ENCODE data around the gene SPTBN2.
A peak's percentile ranks its signal among the peaks of the same experiment; 100 is the strongest.
"Not testable (repeated sequence)": the region's sequence is repeated elsewhere in the genome, so short reads cannot be mapped to it uniquely, and the experiment has no call there.

SPTBN2 gene

DNA sequence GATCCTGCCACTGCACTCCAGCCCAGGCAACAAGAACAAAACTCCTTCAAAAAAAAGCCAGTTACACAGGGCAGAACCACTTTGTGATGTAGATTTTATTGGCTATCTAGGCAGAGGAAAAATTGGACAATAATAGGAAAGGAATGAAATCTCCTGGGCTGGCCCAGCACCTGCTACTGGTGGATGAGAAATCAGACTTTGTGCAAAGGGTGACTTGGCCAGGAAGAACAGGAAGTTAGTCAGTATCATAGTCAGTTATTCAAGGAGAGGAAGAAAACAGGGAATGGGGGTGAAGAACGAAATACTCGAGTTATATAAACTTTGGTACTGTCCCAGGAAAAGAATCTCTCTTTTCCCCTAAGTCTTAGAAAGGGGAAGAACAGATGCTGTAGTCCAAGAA lies 11.0 kb upstream of the SPTBN2 start:
- Histone ChIP-seq H3K27ac (no peak overlapping the region), H3K4me3 (no peak overlapping the region)
- no peak for DNase-seq (ENCODE audit: low spot score)
- TF ChIP-seq, protein P1, sequence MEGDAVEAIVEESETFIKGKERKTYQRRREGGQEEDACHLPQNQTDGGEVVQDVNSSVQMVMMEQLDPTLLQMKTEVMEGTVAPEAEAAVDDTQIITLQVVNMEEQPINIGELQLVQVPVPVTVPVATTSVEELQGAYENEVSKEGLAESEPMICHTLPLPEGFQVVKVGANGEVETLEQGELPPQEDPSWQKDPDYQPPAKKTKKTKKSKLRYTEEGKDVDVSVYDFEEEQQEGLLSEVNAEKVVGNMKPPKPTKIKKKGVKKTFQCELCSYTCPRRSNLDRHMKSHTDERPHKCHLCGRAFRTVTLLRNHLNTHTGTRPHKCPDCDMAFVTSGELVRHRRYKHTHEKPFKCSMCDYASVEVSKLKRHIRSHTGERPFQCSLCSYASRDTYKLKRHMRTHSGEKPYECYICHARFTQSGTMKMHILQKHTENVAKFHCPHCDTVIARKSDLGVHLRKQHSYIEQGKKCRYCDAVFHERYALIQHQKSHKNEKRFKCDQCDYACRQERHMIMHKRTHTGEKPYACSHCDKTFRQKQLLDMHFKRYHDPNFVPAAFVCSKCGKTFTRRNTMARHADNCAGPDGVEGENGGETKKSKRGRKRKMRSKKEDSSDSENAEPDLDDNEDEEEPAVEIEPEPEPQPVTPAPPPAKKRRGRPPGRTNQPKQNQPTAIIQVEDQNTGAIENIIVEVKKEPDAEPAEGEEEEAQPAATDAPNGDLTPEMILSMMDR (IDR thresholded peaks at IDR 0.05): no peak

- no peak overlapping the region for H3K27ac ChIP-seq
Measured at GRCh38 chr11:66734215-66734614, 5.2 kb upstream of the SPTBN2 start.

DNA sequence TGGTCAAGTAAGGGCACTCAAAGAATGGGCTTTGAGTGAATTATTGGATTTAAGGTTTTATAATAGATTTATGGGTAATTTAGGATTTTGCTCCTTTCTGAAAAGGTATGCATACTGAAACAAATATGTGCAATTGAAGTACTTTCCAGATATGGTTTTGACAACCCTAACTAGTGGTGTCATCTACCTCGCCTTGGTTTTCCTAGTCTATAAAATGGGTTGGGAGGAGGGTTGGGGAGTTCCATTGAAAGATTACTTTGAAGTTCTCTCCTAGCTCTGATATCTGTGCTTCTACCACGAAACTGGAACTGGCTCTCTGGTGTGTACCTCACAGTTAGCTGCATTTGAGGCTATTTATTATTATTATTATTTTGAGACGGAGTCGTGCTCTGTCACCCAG lies 431 bp upstream of the SPTBN2 start:
- no peak overlapping the region for H3K27ac ChIP-seq
- no peak for DNase-seq (ENCODE audit: low spot score)
- H3K4me3 ChIP-seq: no peak overlapping the region
- TF ChIP-seq, protein P1 (IDR thresholded peaks at IDR 0.05): no peak

More at GRCh38 chr11:66734215-66734614, 5.2 kb upstream of the SPTBN2 start:
- peak; percentile 2 for DNase-seq (ENCODE audit: low spot score)
- H3K4me3 ChIP-seq: no peak overlapping the region
- TF ChIP-seq, protein P1 (IDR thresholded peaks at IDR 0.05): no peak

GRCh38 chr11:66728038-66728692 lies 851 bp downstream of the SPTBN2 start:
- TF ChIP-seq, protein P1 (IDR thresholded peaks at IDR 0.05): no peak
- Histone ChIP-seq H3K27ac (no peak overlapping the region), H3K4me3 (peak overlapping the region; percentile 79)
- no peak for DNase-seq (ENCODE audit: low spot score)

- no peak for DNase-seq (ENCODE audit: low spot score)
- peak overlapping the region; percentile 79 for H3K4me3 ChIP-seq
- TF ChIP-seq, protein P1 (IDR thresholded peaks at IDR 0.05): no peak
- H3K27ac ChIP-seq: no peak overlapping the region
Measured at GRCh38 chr11:66727282-66728037, 1.6 kb downstream of the SPTBN2 start.

DNA sequence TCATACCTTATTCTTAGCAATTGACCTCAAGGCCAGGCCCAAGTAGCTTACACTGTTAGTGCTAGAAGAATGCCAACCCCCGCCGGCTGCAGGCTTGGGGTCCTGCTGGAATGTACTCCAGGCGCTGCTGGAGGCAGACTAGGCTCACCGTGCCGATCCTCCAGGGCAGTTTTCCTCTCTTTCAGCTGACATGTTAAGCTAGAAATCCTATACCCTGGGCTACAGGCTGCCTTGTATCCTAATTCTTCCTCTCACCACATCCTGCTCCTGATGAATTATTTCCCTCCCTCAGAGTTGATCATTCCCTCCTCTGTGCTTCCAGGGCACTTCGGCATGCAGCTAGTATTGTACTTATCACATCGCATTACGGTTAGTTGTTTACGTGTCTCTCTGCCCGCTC lies 3.4 kb downstream of the SPTBN2 start:
- TF ChIP-seq, protein P1 (IDR thresholded peaks at IDR 0.05): no peak
- DNase-seq (ENCODE audit: low spot score): no peak
- Histone ChIP-seq H3K4me3 (no peak overlapping the region), H3K27ac (no peak overlapping the region)

- DNase-seq (ENCODE audit: low spot score): no peak
- Histone ChIP-seq H3K4me3 (no peak overlapping the region), H3K27ac (no peak overlapping the region)
- TF ChIP-seq, protein P1 (IDR thresholded peaks at IDR 0.05): no peak
Measured at GRCh38 chr11:66725114-66725513, 3.9 kb downstream of the SPTBN2 start.

DNA sequence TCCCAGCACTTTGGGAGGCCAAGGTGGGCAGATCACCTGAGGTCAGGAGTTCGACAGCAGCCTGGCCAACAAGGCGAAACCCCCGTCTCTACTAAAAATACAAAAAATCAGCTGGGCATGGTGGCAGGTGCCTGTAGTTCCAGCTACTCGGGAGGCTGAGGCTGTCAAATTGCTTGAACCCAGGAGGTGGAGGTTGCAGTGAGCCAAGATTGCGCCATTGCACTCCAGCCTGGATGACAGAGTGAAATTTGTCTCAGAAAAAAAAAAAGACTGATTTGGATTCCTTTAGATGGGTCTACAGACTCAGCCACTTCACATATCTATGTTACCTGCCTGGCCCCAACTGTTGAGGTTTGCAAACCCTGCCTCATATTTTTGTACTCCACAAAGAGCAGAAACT lies 4.8 kb downstream of the SPTBN2 start:
- not testable (repeated sequence) for H3K27ac ChIP-seq; H3K4me3 ChIP-seq; DNase-seq (ENCODE audit: low spot score)

Data from coronary artery (tissue), 2 donors.